OCI-LY7 (cell line): Measurements from ENCODE around the gene HOXA4. TPM values are rescaled to one million over a fixed set of nuclear protein-coding genes. Genes with fewer than 3 reads are reported as not detected.

Source experiments
- BruUV-seq: library from RNA; stranded (reverse); fragments of 400-500 nt; replicated peaks from 2 replicates; lab custom pipeline; 2021; lab: Mats Ljungman, UMichigan
- CTCF ChIA-PET: fragments of 300-600 bp; sonication (Branson Sonifier 250); formaldehyde crosslinking; loops from one replicate; lab custom pipeline; 2022; ENCODE audit warnings: antibody characterized with exemption; ENCODE audit not compliant: unreplicated experiment; lab: Charles Lee
- POLR2A ChIA-PET: fragments of 300-600 bp; sonication (Branson Sonifier 250); formaldehyde crosslinking; loops from one replicate; lab custom pipeline; 2022; ENCODE audit warnings: antibody characterized with exemption; lab: Charles Lee
- DNase-seq: peaks from one replicate; pipeline ENCODE4 v3.0.0-alpha.2; 2015; ENCODE audit warnings: low spot score
- H2AFZ ChIP-seq: fragments of 200-600 bp; sonication (generic), shearing (Covaris generic); 2 replicates; pipeline ENCODE4 v1.6.1; 2014; ENCODE audit warnings: mild to moderate bottlenecking, antibody characterized with exemption, low read length, moderate library complexity
- H3K27ac ChIP-seq: fragments of 200-600 bp; sonication (generic); 2 replicates; pipeline ENCODE4 v1.5.1; 2014; ENCODE audit warnings: mixed run types, low read depth, mild to moderate bottlenecking, moderate library complexity, low read length, inconsistent platforms; ENCODE audit not compliant: poor library complexity, severe bottlenecking
- H3K36me3 ChIP-seq: fragments of 200-600 bp; sonication (generic); 2 replicates; pipeline ENCODE4 v1.6.1; 2014; ENCODE audit warnings: mild to moderate bottlenecking, antibody characterized with exemption, low read length, moderate library complexity, mixed read lengths; ENCODE audit not compliant: insufficient read depth
- H3K4me1 ChIP-seq: fragments of 200-600 bp; sonication (generic); 2 replicates; pipeline ENCODE4 v1.5.1; 2014; ENCODE audit warnings: mild to moderate bottlenecking, low read length; ENCODE audit not compliant: insufficient read depth, poor library complexity, severe bottlenecking
- H3K4me2 ChIP-seq: fragments of 200-600 bp; sonication (generic); 2 replicates; pipeline ENCODE4 v1.6.1; 2014; ENCODE audit warnings: mild to moderate bottlenecking, low read length
- H3K4me3 ChIP-seq: fragments of 200-600 bp; sonication (generic); 2 replicates; pipeline ENCODE4 v1.5.1; 2014; ENCODE audit warnings: mild to moderate bottlenecking, low read depth, low read length; ENCODE audit not compliant: poor library complexity, severe bottlenecking
- H3K79me2 ChIP-seq: fragments of 200-600 bp; sonication (generic); 2 replicates; pipeline ENCODE4 v1.6.1; 2016; ENCODE audit warnings: low read depth, mild to moderate bottlenecking, low read length, moderate library complexity, mixed read lengths; ENCODE audit not compliant: insufficient read depth
- H3K9me2 ChIP-seq: fragments of 200-600 bp; sonication (generic); 2 replicates; pipeline ENCODE4 v1.6.1; 2016; ENCODE audit warnings: mild to moderate bottlenecking, low read length, mixed read lengths; ENCODE audit not compliant: insufficient read depth
- H3K9me3 ChIP-seq: fragments of 200-600 bp; sonication (generic); 2 replicates; pipeline ENCODE4 v1.6.1; 2014; ENCODE audit warnings: mild to moderate bottlenecking, mixed run types, low read length, mixed read lengths
- H4K20me1 ChIP-seq: fragments of 200-600 bp; sonication (generic); 2 replicates; pipeline ENCODE4 v1.6.1; 2014; ENCODE audit warnings: mild to moderate bottlenecking, antibody characterized with exemption, low read length, moderate library complexity, mixed read lengths; ENCODE audit not compliant: insufficient read depth
- CTCF ChIP-seq: fragments of 200-600 bp; sonication (generic); conservative IDR thresholded peaks from 2 replicates; pipeline ENCODE4 v1.5.1; 2014; ENCODE audit warnings: mild to moderate bottlenecking, antibody characterized with exemption, low read length, moderate library complexity, mixed read lengths
- EZH2phosphoT487 ChIP-seq: fragments of 200-600 bp; sonication (generic); IDR thresholded peaks from 2 replicates; pipeline ENCODE4 v1.6.1; 2018; ENCODE audit warnings: low read depth, borderline replicate concordance, mild to moderate bottlenecking, mixed run types, antibody characterized with exemption, low read length, moderate library complexity, mixed read lengths
- intact Hi-C: fragments of 100-400 bp; cut with micrococcal nuclease; formaldehyde crosslinking; loops from one replicate; pipeline ENCODE4 v1.10.0; 2022; ENCODE audit not compliant: unreplicated experiment
- total RNA-seq, 2 experiments: library from RNA; depleted of rRNA in 1 of 2; stranded (reverse); fragments of >200 nt in 1 of 2; shearing (Covaris generic) in 1 of 2; gene quantifications; 2 replicates each; pipeline ENCODE4 v1.2.3, GENCODE V29; 2014 to 2022

The HOXA4 gene
- total RNA-seq, 2 experiments from 2014 or later = 2.0 TPM; not detected in 1

GRCh38 chr7:27097686-27098577, 32.6 kb downstream of the HOXA4 start:
- intact Hi-C loops = loop anchor here (2.0 kb wide), 2 partner anchors 53 to 233 kb away; partner anchors contain the start of gene SKAP2
- ChIA-PET POLR2A (interaction anchor here (0.7 kb wide), 1 partner anchor 246 kb away, joined by 3 read pairs; no protein-coding TSS in a partner anchor), CTCF (no interaction called here)
- H3K4me1 ChIP-seq = peaks cover 23% of the 10 kb centered on the region
- peak overlapping the region; percentile 98 for H3K4me2 ChIP-seq
- DNase-seq = no peak
- H2AFZ ChIP-seq = peak overlapping the region; percentile 66; the same call in 1 of the 2 replicates
- peaks cover 5% of the 10 kb centered on the region; the same call in 1 of the 2 replicates for H4K20me1 ChIP-seq
- H3K79me2 ChIP-seq = no peaks in the 10 kb centered on the region; the same call in 1 of the 2 replicates
- H3K27ac ChIP-seq = no peak overlapping the region
- H3K9me3 ChIP-seq = no peaks in the 10 kb centered on the region
- no peak for TF ChIP-seq EZH2phosphoT487
- no peak for TF ChIP-seq CTCF
- no peaks in the 10 kb centered on the region for H3K9me2 ChIP-seq
- BruUV-seq = no TSS peak
- H3K36me3 ChIP-seq = no peaks in the 10 kb centered on the region
- peak overlapping the region; percentile 80 for H3K4me3 ChIP-seq

- Histone ChIP-seq H2AFZ (peak overlapping the region; percentile 66), H3K79me2 (no peaks in the 10 kb centered on the region; the same call in 1 of the 2 replicates), H3K4me3 (peak overlapping the region; percentile 80), H3K4me2 (peak overlapping the region; percentile 98), H3K9me2 (no peaks in the 10 kb centered on the region), H3K9me3 (no peaks in the 10 kb centered on the region), H3K27ac (peak overlapping the region; percentile 58), H3K36me3 (no peaks in the 10 kb centered on the region), H3K4me1 (peaks cover 29% of the 10 kb centered on the region), H4K20me1 (peaks cover 5% of the 10 kb centered on the region; the same call in 1 of the 2 replicates)
- CTCF ChIA-PET = interaction anchor here (0.9 to 1.3 kb wide), 2 partner anchors 9 to 31 kb away, joined by 3 read pairs; no protein-coding TSS in a partner anchor
- no TSS peak for BruUV-seq
- peak; percentile 12 for DNase-seq
- POLR2A ChIA-PET = interaction anchor here (0.6 to 1.3 kb wide), 8 partner anchors 13 to 1037 kb away, joined by 3 to 6 read pairs (median 4); no protein-coding TSS in a partner anchor
- TF ChIP-seq EZH2phosphoT487 = no peak
- TF ChIP-seq CTCF = no peak
- intact Hi-C loops = loop anchor here (2.0 kb wide), 2 partner anchors 54 to 232 kb away; partner anchors contain the start of gene SKAP2
Observed at GRCh38 chr7:27096768-27097514, 33.6 kb downstream of the HOXA4 start.
